Activated CD8-positive, alpha-beta memory T cell treated with anti-CD3 and anti-CD28 coated beads, Interleukin-2, amount 50 U/mL, for 1 hour (primary cell): ENCODE data around the gene SORCS2.

Experiments used
- DNase-seq: peaks from one replicate; pipeline ENCODE4 v3.0.0-alpha.2; 2020; ENCODE audit errors: extremely low read depth

SORCS2 gene

GRCh38 chr4:7650606-7651385, 458.5 kb downstream of the SORCS2 start:
- no peak for DNase-seq

- no peak for DNase-seq
Measured at GRCh38 chr4:7651461-7651921, 459.2 kb downstream of the SORCS2 start.

GRCh38 chr4:7652006-7652405, 459.7 kb downstream of the SORCS2 start:
- no peak for DNase-seq

GRCh38 chr4:7652451-7652881, 460.1 kb downstream of the SORCS2 start:
- DNase-seq: no peak

GRCh38 chr4:7652906-7653305, 460.6 kb downstream of the SORCS2 start:
- DNase-seq: no peak

- no peak for DNase-seq
Measured at GRCh38 chr4:7653510-7654369, 461.4 kb downstream of the SORCS2 start.

GRCh38 chr4:7654550-7655445, 462.5 kb downstream of the SORCS2 start:
- no peak for DNase-seq

- no peak for DNase-seq
Measured at GRCh38 chr4:7655511-7656243, 463.3 kb downstream of the SORCS2 start.

- DNase-seq: no peak
Measured at GRCh38 chr4:7656244-7656800, 464.0 kb downstream of the SORCS2 start.

GRCh38 chr4:7657545-7658297, 465.4 kb downstream of the SORCS2 start:
- DNase-seq: no peak

- DNase-seq: no peak
Measured at GRCh38 chr4:7658341-7659204, 466.2 kb downstream of the SORCS2 start.

- no peak for DNase-seq
Measured at GRCh38 chr4:7659429-7660175, 467.3 kb downstream of the SORCS2 start.

GRCh38 chr4:7660176-7661039, 468.1 kb downstream of the SORCS2 start:
- DNase-seq: no peak

GRCh38 chr4:7661066-7661748, 468.9 kb downstream of the SORCS2 start:
- no peak for DNase-seq

GRCh38 chr4:7661846-7662506, 469.6 kb downstream of the SORCS2 start:
- DNase-seq: no peak

GRCh38 chr4:7662507-7662846, 470.1 kb downstream of the SORCS2 start:
- no peak for DNase-seq
